Measurements from ENCODE around the gene RNF135.

RNF135 gene

DNA sequence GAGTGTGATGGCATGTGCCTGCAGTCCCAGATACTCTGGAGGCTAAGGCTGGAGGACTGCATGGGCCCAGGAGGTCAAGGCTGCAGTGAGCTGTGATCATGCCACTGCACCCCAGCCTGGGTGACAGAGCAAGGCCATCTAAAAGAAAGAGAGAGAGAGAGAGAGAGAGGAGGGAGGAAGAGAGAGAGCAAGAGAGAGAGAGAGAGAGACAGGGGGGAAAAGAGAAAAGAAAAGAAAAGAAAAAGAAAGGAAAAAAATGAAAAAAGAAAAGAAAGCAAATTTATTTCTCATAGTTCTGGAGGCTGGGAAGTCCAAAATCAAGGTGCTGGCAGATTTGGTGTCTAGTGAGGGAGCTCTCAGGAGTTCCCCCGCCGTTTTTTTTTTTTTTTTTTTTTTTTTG lies 33.3 kb downstream of the RNF135 start:
- TF ChIP-seq, protein P1, sequence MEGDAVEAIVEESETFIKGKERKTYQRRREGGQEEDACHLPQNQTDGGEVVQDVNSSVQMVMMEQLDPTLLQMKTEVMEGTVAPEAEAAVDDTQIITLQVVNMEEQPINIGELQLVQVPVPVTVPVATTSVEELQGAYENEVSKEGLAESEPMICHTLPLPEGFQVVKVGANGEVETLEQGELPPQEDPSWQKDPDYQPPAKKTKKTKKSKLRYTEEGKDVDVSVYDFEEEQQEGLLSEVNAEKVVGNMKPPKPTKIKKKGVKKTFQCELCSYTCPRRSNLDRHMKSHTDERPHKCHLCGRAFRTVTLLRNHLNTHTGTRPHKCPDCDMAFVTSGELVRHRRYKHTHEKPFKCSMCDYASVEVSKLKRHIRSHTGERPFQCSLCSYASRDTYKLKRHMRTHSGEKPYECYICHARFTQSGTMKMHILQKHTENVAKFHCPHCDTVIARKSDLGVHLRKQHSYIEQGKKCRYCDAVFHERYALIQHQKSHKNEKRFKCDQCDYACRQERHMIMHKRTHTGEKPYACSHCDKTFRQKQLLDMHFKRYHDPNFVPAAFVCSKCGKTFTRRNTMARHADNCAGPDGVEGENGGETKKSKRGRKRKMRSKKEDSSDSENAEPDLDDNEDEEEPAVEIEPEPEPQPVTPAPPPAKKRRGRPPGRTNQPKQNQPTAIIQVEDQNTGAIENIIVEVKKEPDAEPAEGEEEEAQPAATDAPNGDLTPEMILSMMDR (conservative IDR thresholded peaks at IDR 0.05; ENCODE audit: control insufficient read depth, insufficient read depth, low read depth, low read length) = no peak
- no peak for DNase-seq (ENCODE audit: low read depth)
- H3K4me3 ChIP-seq (ENCODE audit: control insufficient read depth, low read depth, low read length) = no peak overlapping the region

DNA sequence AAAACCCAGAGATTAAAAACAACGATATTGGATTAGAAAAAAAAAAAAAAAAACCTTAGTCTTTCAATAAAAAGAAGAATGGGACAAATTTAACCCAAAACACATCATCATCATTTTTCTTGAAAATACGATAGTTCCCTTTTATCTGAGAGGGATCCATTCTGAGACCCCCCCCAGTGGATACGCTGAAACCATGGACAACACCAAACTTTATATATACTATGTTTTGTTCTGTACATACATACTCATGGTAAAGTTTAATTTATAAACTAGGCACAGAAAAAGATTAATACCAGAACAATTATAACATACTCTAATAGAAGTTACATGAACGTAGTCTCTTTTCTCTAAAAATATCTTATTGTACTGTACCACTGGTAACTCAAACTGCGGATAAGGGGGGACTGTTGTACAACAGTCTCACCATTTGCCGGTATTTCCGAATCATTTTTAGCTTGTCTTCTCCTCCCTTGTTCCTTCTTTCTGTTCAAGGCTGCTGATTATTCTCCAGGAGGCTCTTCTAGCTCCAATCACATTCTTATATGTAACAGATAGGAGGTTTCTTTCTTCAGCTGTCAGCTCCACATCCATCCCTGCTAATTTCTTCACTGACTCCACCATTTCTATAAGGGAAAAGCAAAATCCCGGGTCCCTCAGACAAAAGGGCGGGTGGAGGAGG lies 37.0 kb downstream of the RNF135 start:
- DNase-seq (ENCODE audit: low read depth) = no peak
- H3K4me3 ChIP-seq (ENCODE audit: control insufficient read depth, low read depth, low read length) = peak overlapping the region; percentile 61
- TF ChIP-seq, protein P1 (conservative IDR thresholded peaks at IDR 0.05; ENCODE audit: control insufficient read depth, insufficient read depth, low read depth, low read length) = no peak

DNA sequence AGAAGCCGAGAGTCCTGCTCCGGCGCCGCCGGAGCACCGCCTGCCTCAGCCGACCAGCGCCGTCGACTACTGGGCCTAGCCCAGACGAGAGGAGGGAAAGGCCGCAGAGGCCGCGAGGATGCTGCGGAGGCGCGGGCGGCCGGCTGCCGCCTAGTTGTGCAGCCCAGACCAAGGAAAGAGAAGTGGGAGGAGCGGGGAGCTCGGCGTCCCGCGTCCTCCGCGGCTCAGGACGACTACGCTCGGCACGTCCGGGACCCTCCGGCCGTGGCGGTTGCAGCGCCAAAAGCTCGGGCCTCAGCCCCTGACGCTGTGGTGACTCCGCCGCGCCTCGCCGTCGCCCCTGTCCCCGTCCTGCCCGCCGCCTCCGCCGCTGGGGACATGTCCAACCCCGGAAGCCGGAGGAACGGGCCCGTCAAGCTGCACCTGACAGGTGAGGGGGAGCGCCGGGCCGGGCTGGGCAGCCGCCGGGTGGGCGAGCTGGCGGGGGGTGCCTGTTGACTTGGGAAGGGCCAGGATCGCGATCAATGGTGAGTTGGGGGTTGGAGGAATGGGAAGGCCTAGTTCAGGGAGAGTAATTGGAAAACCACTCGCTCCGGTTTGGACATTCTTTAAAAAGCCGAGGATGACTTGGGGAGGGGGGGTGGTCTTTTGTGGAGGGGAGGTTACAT lies 37.7 kb downstream of the RNF135 start:
- TF ChIP-seq, protein P1 (conservative IDR thresholded peaks at IDR 0.05; ENCODE audit: control insufficient read depth, insufficient read depth, low read depth, low read length) = no peak
- H3K4me3 ChIP-seq (ENCODE audit: control insufficient read depth, low read depth, low read length) = peak overlapping the region; percentile 61
- DNase-seq (ENCODE audit: low read depth) = peak; percentile 59

DNA sequence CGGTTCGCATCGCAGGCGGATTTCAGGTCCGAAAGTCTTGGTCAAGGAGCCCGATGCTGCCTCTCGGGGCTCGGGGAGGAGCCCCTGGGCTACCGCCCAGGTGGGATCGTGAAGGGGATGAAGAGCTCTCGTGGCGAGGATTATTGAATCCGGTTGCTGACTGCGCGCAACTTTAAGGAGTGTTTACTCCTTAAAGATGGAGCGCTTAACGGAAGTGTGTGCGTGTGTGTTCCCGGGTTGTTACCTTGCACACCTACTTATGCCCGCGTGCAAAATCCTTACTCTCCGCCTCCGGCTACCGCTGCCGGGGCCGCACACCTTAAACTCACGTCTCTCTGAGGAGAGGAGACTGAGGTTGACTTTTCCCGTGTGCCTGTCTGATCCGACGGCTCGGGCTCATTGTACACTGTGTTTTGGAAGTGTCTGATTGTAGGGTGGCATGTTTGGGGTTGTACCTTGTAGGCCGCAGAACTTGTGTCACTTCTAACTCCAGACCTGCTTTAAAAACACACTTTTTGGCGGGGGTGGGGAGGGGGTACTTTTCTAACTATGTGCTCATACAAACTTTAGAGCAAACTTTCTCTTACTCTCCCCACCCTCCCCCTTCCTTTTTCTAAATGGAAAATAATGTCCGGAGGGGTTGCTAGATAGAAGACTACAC lies 38.3 kb downstream of the RNF135 start:
- peak overlapping the region; percentile 61 for H3K4me3 ChIP-seq (ENCODE audit: control insufficient read depth, low read depth, low read length)
- peak; percentile 17 for DNase-seq (ENCODE audit: low read depth)

DNA sequence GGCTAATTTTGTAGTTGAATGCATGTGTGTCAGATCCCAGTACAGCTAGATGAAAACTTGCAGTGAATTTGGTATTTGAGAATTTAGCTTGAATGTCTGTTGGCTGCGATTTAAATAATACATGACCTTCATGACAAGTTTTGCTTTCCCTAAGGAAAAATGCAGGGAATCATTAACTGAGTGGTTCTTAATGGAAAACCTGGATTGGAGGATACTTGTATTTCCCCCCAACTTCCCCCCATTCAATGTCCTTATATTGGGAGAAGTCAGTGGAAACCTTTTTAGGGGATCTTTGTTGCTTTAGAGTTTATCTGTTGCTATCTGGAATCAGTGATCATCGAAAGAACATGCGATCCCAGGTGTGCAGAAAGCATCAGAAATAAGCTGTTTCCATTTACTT lies 39.2 kb downstream of the RNF135 start:
- H3K4me3 ChIP-seq (ENCODE audit: control insufficient read depth, low read depth, low read length) = peak overlapping the region; percentile 12
- DNase-seq (ENCODE audit: low read depth) = peak; percentile 7

DNA sequence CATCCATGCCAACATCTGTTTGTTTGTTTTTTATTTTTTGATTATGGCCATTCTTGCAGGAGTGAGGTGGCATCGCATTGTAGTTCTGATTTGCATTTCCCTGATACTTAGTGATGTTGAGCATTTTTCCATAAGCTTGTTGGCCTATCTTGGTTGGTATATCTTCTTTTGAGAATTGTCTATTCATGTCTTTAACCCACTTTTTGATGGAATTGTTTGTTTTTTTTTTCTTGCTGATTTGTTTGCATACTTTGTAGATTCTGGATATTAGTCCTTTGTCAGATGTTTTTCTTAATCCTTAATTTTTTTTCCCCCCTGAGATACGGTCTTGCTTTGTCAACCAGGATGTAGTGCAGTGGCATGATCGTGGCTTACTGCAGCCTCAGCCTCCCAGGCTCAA lies 43.0 kb downstream of the RNF135 start:
- TF ChIP-seq, protein P1 (conservative IDR thresholded peaks at IDR 0.05; ENCODE audit: control insufficient read depth, insufficient read depth, low read depth, low read length) = no peak
- no peak overlapping the region for H3K4me3 ChIP-seq (ENCODE audit: control insufficient read depth, low read depth, low read length)
- DNase-seq (ENCODE audit: low read depth) = no peak

DNA sequence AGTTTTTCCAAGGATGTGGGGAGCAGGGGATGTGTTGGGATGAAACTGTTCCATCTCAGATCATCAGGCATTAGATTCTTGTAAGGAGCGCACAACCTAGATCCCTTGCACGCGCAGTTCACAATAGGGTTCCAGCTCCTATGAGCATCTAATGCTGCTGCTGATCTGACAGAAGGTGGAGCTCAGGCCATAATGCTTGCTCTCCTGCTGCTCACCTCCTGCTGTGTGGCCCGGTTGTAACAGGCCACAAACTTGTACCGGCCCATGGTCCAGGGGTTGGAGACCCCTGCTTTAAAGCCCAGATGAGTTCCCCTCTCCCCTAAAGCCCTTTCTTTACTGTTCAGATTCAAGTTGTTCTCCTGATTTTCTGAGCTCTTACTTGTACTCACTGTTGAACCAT lies 44.8 kb downstream of the RNF135 start:
- no peak for DNase-seq (ENCODE audit: low read depth)
- no peak overlapping the region for H3K4me3 ChIP-seq (ENCODE audit: control insufficient read depth, low read depth, low read length)
- TF ChIP-seq, protein P1 (conservative IDR thresholded peaks at IDR 0.05; ENCODE audit: control insufficient read depth, insufficient read depth, low read depth, low read length) = no peak
